GM19467 (cell line): Measurements from ENCODE around the gene UBALD2.

Experiments
- ATAC-seq: cut with Tn5 transposase; IDR thresholded peaks from one replicate; pipeline ENCODE4 v1.9.1; 2021; ENCODE audit warnings: mild to moderate bottlenecking, moderate library complexity; ENCODE audit not compliant: unreplicated experiment

The UBALD2 gene

GRCh38 chr17:76317535-76317934 lies 52.4 kb downstream of the UBALD2 start:
- ATAC-seq, result no peak

GRCh38 chr17:76318586-76318985 lies 53.4 kb downstream of the UBALD2 start:
- ATAC-seq, result no peak
